ENCODE measurements around the gene LSR.

DNA sequence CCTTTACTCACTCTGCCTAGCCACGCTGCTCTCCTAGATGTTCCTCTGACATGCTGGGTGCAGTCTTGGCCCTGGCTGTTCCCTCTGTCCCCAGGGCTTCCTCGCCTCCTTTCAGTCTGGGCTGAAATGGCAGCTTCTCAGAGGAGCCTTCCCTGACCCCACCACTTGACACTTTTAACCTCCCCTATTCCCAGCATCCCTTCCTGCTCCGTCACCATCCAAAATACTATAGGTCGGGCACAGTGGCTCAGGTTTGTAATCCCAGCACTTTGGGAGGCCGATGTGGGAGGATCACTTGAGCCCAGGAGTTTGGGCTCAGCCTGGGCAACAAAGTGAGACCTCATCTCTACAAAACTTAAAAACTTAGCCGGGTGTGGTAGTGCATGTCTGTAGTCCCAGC, 22.9 kb upstream of the LSR start:
- TF ChIP-seq, protein P1, sequence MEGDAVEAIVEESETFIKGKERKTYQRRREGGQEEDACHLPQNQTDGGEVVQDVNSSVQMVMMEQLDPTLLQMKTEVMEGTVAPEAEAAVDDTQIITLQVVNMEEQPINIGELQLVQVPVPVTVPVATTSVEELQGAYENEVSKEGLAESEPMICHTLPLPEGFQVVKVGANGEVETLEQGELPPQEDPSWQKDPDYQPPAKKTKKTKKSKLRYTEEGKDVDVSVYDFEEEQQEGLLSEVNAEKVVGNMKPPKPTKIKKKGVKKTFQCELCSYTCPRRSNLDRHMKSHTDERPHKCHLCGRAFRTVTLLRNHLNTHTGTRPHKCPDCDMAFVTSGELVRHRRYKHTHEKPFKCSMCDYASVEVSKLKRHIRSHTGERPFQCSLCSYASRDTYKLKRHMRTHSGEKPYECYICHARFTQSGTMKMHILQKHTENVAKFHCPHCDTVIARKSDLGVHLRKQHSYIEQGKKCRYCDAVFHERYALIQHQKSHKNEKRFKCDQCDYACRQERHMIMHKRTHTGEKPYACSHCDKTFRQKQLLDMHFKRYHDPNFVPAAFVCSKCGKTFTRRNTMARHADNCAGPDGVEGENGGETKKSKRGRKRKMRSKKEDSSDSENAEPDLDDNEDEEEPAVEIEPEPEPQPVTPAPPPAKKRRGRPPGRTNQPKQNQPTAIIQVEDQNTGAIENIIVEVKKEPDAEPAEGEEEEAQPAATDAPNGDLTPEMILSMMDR (IDR thresholded peaks at IDR 0.05) = no peak
- TF ChIP-seq POLR2A (IDR thresholded peaks at IDR 0.05) (no peak), POLR2AphosphoS5 (IDR thresholded peaks at IDR 0.05; ENCODE audit: insufficient read depth in 1 of 2, low read depth in 1 of 2) (no peak)
